IgD-negative memory B cell (primary cell): ENCODE data around the gene CCDC170. TPM values are rescaled to one million over a fixed set of nuclear protein-coding genes. Genes with fewer than 3 reads are reported as not detected.

Source experiments
- H3K27ac Mint-ChIP-seq, 3 donors: one replicate each; pipeline ENCODE4 v1.8.0; 2020 to 2022; ENCODE audit warnings: mild to moderate bottlenecking in 3 of 3, mixed read lengths in 3 of 3, moderate library complexity in 1 of 3
- H3K27me3 Mint-ChIP-seq: one replicate; pipeline ENCODE4 v1.8.0; 2021; ENCODE audit warnings: mixed read lengths
- H3K36me3 Mint-ChIP-seq: one replicate; pipeline ENCODE4 v1.8.0; 2020; ENCODE audit warnings: mild to moderate bottlenecking, mixed read lengths
- H3K4me1 Mint-ChIP-seq, 3 donors: one replicate each; pipeline ENCODE4 v1.8.0; 2020 to 2022; ENCODE audit warnings: mixed read lengths in 3 of 3, mild to moderate bottlenecking in 1 of 3
- H3K4me3 Mint-ChIP-seq, 4 donors: one replicate each; pipeline ENCODE4 v1.8.0; 2020 to 2022; ENCODE audit warnings: mild to moderate bottlenecking in 4 of 4, mixed read lengths in 4 of 4, moderate library complexity in 3 of 4
- H3K9me3 Mint-ChIP-seq, 3 donors: one replicate each; pipeline ENCODE4 v1.8.0; 2020 to 2021; ENCODE audit warnings: mixed read lengths in 3 of 3, mild to moderate bottlenecking in 1 of 3
- polyA plus RNA-seq: library from polyadenylated mRNA; unstranded; fragments of 300-500 nt; fragmentation: Illumina TruSeq; gene quantifications from one replicate; pipeline ENCODE4 v1.2.3, GENCODE V29; 2021

CCDC170 gene
- polyA plus RNA-seq, 1 donor from 2014 or later, result not detected

GRCh38 chr6:151481786-151482185 lies 12.0 kb upstream of the CCDC170 start:
- Mint-ChIP-seq H3K9me3 (peaks cover 0 to 2% (median 0%) of the 10 kb centered on the region in 3 donors), H3K27ac (no peak overlapping the region), H3K4me1 (peaks cover 4 to 16% (median 12%) of the 10 kb centered on the region in 3 donors), H3K36me3 (peaks cover 2% of the 10 kb centered on the region), H3K27me3 (no peaks in the 10 kb centered on the region), H3K4me3 (peak overlapping the region in 3 of 4 donors; percentile 25 to 63 (median 39))

DNA sequence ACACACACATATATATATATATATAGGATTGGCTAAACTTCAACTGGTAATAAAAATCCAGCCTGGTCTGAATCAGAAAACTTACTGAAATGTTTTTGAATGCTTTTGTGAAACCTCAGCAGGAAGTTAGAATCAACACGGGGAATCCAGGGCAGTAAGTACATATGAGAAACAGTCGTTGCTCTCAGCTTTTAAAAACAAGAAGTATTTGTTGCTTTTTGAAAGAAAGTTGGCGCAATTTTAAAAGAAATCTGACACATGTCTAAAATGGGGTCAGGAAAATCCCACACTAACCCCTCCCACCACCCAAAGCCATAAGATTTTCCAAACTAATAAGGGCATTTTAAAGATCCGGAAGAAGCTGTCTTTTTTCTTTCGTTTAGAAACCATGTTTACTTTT lies 11.5 kb upstream of the CCDC170 start:
- H3K36me3 Mint-ChIP-seq, result peaks cover 2% of the 10 kb centered on the region

DNA sequence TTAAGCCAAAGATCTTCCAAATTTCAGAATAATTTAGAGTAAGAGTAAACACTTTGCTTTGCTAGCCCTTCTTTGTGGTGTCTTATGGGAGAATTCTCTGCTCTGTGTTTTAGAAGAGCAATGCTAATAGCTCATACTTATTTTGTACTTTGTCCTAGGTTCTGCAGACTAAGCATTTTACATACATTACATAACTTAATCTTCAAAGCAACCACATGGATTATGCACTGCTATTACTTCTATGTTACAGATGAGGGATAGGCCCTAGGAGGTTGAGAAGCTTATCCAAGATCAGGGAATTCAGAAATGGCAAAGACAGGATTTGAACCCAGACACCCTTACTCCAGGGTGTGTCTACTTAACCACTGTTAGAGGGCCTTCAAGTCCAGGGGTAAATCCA lies 9.8 kb upstream of the CCDC170 start:
- Mint-ChIP-seq H3K27me3 (no peaks in the 10 kb centered on the region), H3K36me3 (peaks cover 2% of the 10 kb centered on the region), H3K4me1 (peaks cover 4 to 16% (median 12%) of the 10 kb centered on the region in 3 donors), H3K27ac (no peak overlapping the region), H3K9me3 (peaks cover 0 to 4% (median 2%) of the 10 kb centered on the region in 3 donors), H3K4me3 (no peak overlapping the region)

More for the DNA sequence above, 11.5 kb upstream of the CCDC170 start:
- Mint-ChIP-seq H3K4me1 (peaks cover 4 to 16% (median 12%) of the 10 kb centered on the region in 3 donors), H3K27ac (peak overlapping the region in 2 of 3 donors; percentile 81 to 96), H3K9me3 (peaks cover 0 to 4% (median 2%) of the 10 kb centered on the region in 3 donors), H3K27me3 (no peaks in the 10 kb centered on the region), H3K4me3 (peak overlapping the region; percentile 25 to 91 (median 80))

- H3K4me3 Mint-ChIP-seq, result no peak overlapping the region
- H3K27ac Mint-ChIP-seq, result no peak overlapping the region
- H3K4me1 Mint-ChIP-seq, result peaks cover 0 to 2% (median under 1%) of the 10 kb centered on the region in 3 donors
- H3K27me3 Mint-ChIP-seq, result peaks cover 11% of the 10 kb centered on the region
- peaks cover 0 to 4% (median 2%) of the 10 kb centered on the region in 3 donors for H3K9me3 Mint-ChIP-seq
- peaks cover 4% of the 10 kb centered on the region for H3K36me3 Mint-ChIP-seq
Measured at GRCh38 chr6:151488226-151488625, 5.6 kb upstream of the CCDC170 start.

- peaks cover 32% of the 10 kb centered on the region for H3K27me3 Mint-ChIP-seq
- peaks cover 0 to 4% (median 0%) of the 10 kb centered on the region in 3 donors for H3K9me3 Mint-ChIP-seq
- peak overlapping the region in 1 of 3 donors; percentile 39 for H3K27ac Mint-ChIP-seq
- H3K4me1 Mint-ChIP-seq, result peaks cover 11 to 14% (median 13%) of the 10 kb centered on the region in 3 donors
- H3K4me3 Mint-ChIP-seq, result peak overlapping the region in 1 of 4 donors; percentile 22
- peaks cover 3% of the 10 kb centered on the region for H3K36me3 Mint-ChIP-seq
Measured at GRCh38 chr6:151490996-151491395, 2.8 kb upstream of the CCDC170 start.

DNA sequence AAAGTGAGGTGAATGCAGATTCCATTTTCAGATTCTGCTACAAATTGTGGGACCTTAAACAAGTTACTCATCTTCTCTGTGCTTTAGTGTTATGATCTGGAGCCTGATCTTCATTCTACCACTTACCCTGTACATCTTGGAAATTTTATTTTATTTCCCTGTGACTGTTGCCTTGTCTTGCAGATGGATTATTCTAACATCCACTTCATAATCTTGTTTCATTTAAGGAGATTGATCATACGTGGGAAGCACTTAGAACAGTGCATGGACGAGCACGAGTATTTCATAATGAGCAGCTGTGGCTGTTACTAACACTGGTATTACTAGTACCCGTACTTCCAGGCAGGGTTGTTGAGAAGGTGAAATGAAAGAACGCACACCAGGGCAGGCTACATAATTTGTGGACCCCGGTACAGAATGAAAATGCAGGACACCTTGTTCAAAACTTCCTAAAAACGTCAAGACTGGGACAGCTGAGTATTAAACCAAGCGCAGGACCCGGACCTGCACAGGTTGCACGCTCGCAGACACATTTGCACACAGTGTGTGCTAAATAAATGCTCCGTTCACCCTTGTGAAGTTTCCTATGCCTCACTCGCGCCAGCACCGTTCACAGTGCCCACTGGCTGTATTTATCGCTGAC lies 535 bp upstream of the CCDC170 start:
- Mint-ChIP-seq H3K27ac (no peak overlapping the region), H3K4me3 (peak overlapping the region; percentile 5 to 86 (median 63)), H3K9me3 (no peaks in the 10 kb centered on the region), H3K36me3 (peaks cover 3% of the 10 kb centered on the region), H3K4me1 (peaks cover 11 to 15% (median 14%) of the 10 kb centered on the region in 3 donors), H3K27me3 (peaks cover 34% of the 10 kb centered on the region)

DNA sequence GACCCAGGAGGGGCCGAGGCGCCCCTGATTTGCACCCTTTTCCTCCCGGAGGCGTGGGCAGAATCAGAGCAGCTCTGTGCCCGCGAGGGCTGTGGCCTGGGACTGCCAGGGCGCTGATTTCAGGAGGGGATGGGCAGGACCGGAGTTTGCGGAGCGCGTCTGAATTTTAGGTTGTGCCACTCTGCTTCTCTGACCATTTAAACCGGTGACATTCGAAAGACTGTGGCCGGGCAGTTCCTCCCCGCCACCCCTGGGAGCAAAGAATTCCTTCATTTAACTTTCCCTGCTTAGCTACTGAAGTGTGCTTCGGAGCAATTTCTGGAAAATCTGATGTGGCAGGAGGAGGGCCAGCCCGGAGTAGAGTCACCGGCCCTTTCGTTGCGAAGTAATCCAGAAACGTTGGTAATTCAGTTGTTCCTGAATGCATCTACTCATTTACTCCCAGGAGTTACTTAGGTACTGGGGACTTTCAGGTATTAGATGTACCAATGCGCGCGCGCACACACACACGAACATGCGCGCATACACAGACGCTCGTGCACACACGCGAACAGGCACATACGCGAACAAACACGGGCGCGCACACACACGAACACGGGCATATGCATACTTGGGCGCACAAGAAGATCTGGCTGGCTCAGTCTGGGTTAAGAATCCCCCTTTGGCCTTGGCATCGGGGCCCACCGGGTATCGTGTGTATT lies 568 bp downstream of the CCDC170 start:
- H3K4me1 Mint-ChIP-seq, result peaks cover 11 to 19% (median 14%) of the 10 kb centered on the region in 3 donors
- H3K4me3 Mint-ChIP-seq, result peak overlapping the region; percentile 31 to 88 (median 82)
- H3K9me3 Mint-ChIP-seq, result no peaks in the 10 kb centered on the region
- H3K27ac Mint-ChIP-seq, result peak overlapping the region in 1 of 3 donors; percentile 43
- peaks cover 34% of the 10 kb centered on the region for H3K27me3 Mint-ChIP-seq
- peaks cover 3% of the 10 kb centered on the region for H3K36me3 Mint-ChIP-seq

DNA sequence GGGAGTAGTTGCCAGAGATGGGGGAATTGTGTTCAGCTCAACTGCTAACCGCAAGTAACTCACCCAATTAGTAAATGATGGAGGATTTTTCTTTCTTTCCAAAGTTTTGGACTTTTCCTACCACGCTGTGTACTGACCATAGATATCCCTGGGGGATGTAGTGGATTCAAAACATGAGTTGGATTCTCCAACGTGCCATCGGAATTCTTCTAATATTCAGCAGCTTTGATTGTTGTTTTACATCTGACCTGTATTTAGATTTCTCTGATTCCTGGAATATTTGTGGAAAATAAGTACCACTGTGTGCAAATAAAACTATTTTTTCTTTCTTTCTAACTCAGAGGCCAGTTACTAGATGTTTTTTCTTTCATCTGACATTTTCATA lies 1.1 kb downstream of the CCDC170 start:
- peaks cover 3% of the 10 kb centered on the region for H3K36me3 Mint-ChIP-seq
- H3K27ac Mint-ChIP-seq, result no peak overlapping the region
- H3K4me3 Mint-ChIP-seq, result peak overlapping the region; percentile 31 to 88 (median 82)
- peaks cover 11 to 21% (median 17%) of the 10 kb centered on the region in 3 donors for H3K4me1 Mint-ChIP-seq
- peaks cover 35% of the 10 kb centered on the region for H3K27me3 Mint-ChIP-seq
- H3K9me3 Mint-ChIP-seq, result no peaks in the 10 kb centered on the region

DNA sequence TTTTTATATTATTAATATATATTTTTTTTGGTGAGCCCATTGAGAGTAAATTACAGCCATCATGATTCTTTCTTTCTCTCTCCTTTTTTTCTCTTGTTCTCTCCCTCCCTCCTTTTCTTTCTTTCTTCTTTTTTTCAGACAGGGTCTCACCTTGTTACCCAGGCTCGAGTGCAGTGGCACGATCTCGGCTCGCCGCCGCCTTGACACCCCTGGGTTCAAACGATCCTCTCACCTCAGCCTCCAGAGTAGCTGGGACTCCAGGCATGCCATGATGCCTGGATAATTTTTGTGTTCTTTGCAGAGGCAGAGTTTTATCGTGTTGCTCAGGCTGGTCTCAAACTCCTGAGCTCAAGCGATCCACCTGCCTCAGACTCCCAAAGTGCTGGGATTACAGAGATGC lies 1.6 kb downstream of the CCDC170 start:
- no peaks in the 10 kb centered on the region for H3K9me3 Mint-ChIP-seq
- no peak overlapping the region for H3K27ac Mint-ChIP-seq
- H3K27me3 Mint-ChIP-seq, result peaks cover 38% of the 10 kb centered on the region
- peaks cover 3% of the 10 kb centered on the region for H3K36me3 Mint-ChIP-seq
- peak overlapping the region in 2 of 4 donors; percentile 31 to 84 for H3K4me3 Mint-ChIP-seq
- H3K4me1 Mint-ChIP-seq, result peaks cover 14 to 25% (median 20%) of the 10 kb centered on the region in 3 donors

GRCh38 chr6:151497905-151498304 lies 4.1 kb downstream of the CCDC170 start:
- Mint-ChIP-seq H3K27me3 (peaks cover 30% of the 10 kb centered on the region), H3K9me3 (no peaks in the 10 kb centered on the region), H3K4me1 (peaks cover 14 to 25% (median 20%) of the 10 kb centered on the region in 3 donors), H3K4me3 (no peak overlapping the region), H3K36me3 (peaks cover 3% of the 10 kb centered on the region), H3K27ac (no peak overlapping the region)

DNA sequence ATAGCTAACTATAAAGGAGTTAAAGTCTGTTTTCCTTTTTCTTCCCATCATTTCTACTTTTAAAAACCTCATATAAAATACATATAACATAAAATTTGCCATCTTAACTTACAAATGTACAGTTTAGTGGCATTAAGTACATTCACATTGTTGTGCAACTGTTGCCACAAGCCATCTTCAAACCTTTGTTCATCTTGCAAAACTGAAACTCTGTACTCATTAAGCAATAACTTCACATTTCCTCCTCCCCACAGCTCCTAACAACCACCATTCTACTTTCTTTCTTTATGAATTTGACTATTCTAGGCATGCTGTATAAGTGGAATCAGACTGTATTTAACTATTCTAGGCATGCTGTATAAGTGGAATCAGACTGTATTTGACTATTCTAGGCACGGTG lies 4.5 kb downstream of the CCDC170 start:
- peaks cover under 1% of the 10 kb centered on the region for H3K36me3 Mint-ChIP-seq
- no peak overlapping the region for H3K4me3 Mint-ChIP-seq
- no peaks in the 10 kb centered on the region for H3K9me3 Mint-ChIP-seq
- H3K27ac Mint-ChIP-seq, result no peak overlapping the region
- H3K27me3 Mint-ChIP-seq, result peaks cover 26% of the 10 kb centered on the region
- peaks cover 13 to 23% (median 17%) of the 10 kb centered on the region in 3 donors for H3K4me1 Mint-ChIP-seq

DNA sequence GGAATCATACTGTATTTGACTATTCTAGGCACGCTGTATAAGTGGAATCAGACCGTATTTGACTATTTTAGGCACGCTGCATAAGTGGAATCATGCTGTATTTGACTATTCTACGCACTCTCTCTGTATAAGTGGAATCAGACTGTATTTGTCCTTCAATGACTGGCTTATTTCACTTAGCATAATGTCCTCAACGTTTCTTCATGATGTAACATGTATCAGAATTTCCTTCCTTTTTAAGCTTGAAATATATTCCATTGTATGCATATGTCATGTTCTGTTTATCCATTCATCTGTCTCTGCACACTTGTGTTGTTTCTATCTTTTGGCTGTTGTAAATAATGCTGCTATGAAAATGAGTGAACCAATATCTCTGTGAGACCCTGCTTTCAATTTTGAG lies 5.7 kb downstream of the CCDC170 start:
- Mint-ChIP-seq H3K9me3 (peaks cover 0 to under 1% (median 0%) of the 10 kb centered on the region in 3 donors), H3K27me3 (peaks cover 19% of the 10 kb centered on the region), H3K36me3 (no peaks in the 10 kb centered on the region), H3K4me1 (peaks cover 8 to 18% (median 11%) of the 10 kb centered on the region in 3 donors), H3K4me3 (no peak overlapping the region), H3K27ac (no peak overlapping the region)

GRCh38 chr6:151501511-151502136 lies 7.8 kb downstream of the CCDC170 start:
- Mint-ChIP-seq H3K27me3 (peaks cover 3% of the 10 kb centered on the region), H3K9me3 (peaks cover 0 to 2% (median 0%) of the 10 kb centered on the region in 3 donors)

DNA sequence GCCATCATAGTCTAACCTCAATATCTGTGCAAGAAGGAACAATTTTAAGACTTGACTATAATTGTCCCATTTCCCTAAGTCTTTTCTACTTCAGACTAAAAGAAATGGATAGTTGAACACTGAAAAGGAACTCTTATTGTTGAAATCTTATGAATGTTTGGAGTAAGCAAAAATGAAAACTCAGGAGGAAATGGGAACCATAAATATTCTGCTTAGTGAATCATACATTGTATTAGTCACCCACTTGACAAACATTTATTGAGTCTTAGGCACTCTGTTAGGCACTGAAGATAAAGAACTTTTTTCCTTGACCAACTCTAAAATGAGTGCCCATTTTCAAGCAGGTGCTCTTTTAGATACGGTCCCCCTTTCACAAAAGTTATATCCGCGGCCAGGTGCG lies 8.7 kb downstream of the CCDC170 start:
- H3K4me1 Mint-ChIP-seq, result peaks cover 3 to 11% (median 6%) of the 10 kb centered on the region in 3 donors
- H3K36me3 Mint-ChIP-seq, result no peaks in the 10 kb centered on the region
- H3K9me3 Mint-ChIP-seq, result peaks cover 0 to 2% (median 0%) of the 10 kb centered on the region in 3 donors
- no peak overlapping the region for H3K4me3 Mint-ChIP-seq
- H3K27me3 Mint-ChIP-seq, result peaks cover 3% of the 10 kb centered on the region
- no peak overlapping the region for H3K27ac Mint-ChIP-seq

More at GRCh38 chr6:151501511-151502136, 7.8 kb downstream of the CCDC170 start:
- Mint-ChIP-seq H3K4me3 (no peak overlapping the region), H3K4me1 (peaks cover 3 to 11% (median 6%) of the 10 kb centered on the region in 3 donors), H3K36me3 (no peaks in the 10 kb centered on the region), H3K27ac (no peak overlapping the region)

- Mint-ChIP-seq H3K27me3 (no peaks in the 10 kb centered on the region), H3K27ac (peak overlapping the region in 1 of 3 donors; percentile 25), H3K4me3 (no peak overlapping the region), H3K4me1 (no peaks in the 10 kb centered on the region), H3K9me3 (peaks cover 0 to 2% (median 0%) of the 10 kb centered on the region in 3 donors), H3K36me3 (no peaks in the 10 kb centered on the region)
Measured at GRCh38 chr6:151506761-151507160, 12.9 kb downstream of the CCDC170 start.
